Sigmoid colon (tissue), 7 donors: ENCODE results near the gene GET4. TPM values are rescaled to one million over a fixed set of nuclear protein-coding genes. Genes with fewer than 3 reads are reported as not detected.
A peak's percentile ranks its signal among the peaks of the same experiment; 100 is the strongest.

ENCODE experiments used
- DNase-seq: peaks from one replicate; pipeline ENCODE4 v3.0.0-alpha.2; 2019
- H3K27ac ChIP-seq, 4 donors: fragments of 200-600 bp; sonication (generic); one replicate each; pipeline ENCODE4 v1.5.1; 2016 to 2019; ENCODE audit warnings: mild to moderate bottlenecking in 1 of 4
- H3K27me3 ChIP-seq, 3 donors: fragments of 200-600 bp; sonication (generic); one replicate each; pipeline ENCODE4 v1.5.1; 2019; ENCODE audit warnings: mild to moderate bottlenecking in 1 of 3
- H3K36me3 ChIP-seq, 4 donors: fragments of 200-600 bp; sonication (generic); one replicate each; pipeline ENCODE4 v1.5.1; 2016 to 2019
- H3K4me1 ChIP-seq, 4 donors: fragments of 200-600 bp; sonication (generic); one replicate each; pipeline ENCODE4 v1.5.1; 2017 to 2019
- H3K4me3 ChIP-seq, 4 donors: fragments of 200-600 bp; sonication (generic); one replicate each; pipeline ENCODE4 v1.5.1; 2017 to 2019; ENCODE audit warnings: mild to moderate bottlenecking in 2 of 4, moderate library complexity in 1 of 4
- H3K9me3 ChIP-seq, 4 donors: fragments of 200-600 bp in 3 of 4; sonication (generic) in 3 of 4; one replicate each; pipeline versions ENCODE4 v1.5.1 to v1.6.1; 2013 to 2019
- CTCF ChIP-seq, 4 experiments: fragments of 450-650 bp in 3 of 4; fragments of 200-600 bp in 1 of 4; IDR thresholded peaks; one replicate each; pipeline ENCODE4 v1.5.1; 2016 to 2019; ENCODE audit warnings: antibody characterized with exemption in 4 of 4, mild to moderate bottlenecking in 3 of 4, moderate library complexity in 2 of 4
- EP300 ChIP-seq, 4 donors: sonication (generic); formaldehyde crosslinking; IDR thresholded peaks; one replicate each; pipeline ENCODE4 v1.6.1; 2017; ENCODE audit warnings: antibody characterized with exemption in 4 of 4
- POLR2A ChIP-seq, 2 donors: fragments of 450-650 bp; IDR thresholded peaks; one replicate each; pipeline ENCODE4 v1.6.1; 2016; ENCODE audit warnings: antibody characterized with exemption in 2 of 2, mild to moderate bottlenecking in 2 of 2, moderate library complexity in 2 of 2
- POLR2AphosphoS5 ChIP-seq, 4 donors: sonication (generic); formaldehyde crosslinking; IDR thresholded peaks; one replicate each; pipeline ENCODE4 v1.6.1; 2017; ENCODE audit warnings: antibody characterized with exemption in 4 of 4
- WGBS, 2 donors: extraction: QIAGEN DNeasy Blood & Tissue Kit; methylation state at CpG; one replicate each; pipeline ENCODE4 v1.1.7; 2013; 5-methylcytosine and 5-hydroxymethylcytosine counted together
- intact Hi-C: fragments of 100-400 bp; cut with DNase I; formaldehyde crosslinking; loops from one replicate; pipeline ENCODE4 v1.15.1; 2023
- polyA plus RNA-seq, 3 donors: library from polyadenylated mRNA; stranded (reverse); fragments of 200-250 nt; gene quantifications; one replicate each; pipeline ENCODE4 v1.2.3, GENCODE V29; 2013
- total RNA-seq, 4 donors: library from RNA; depleted of rRNA; stranded (reverse); fragments of >200 nt; gene quantifications; one replicate each; pipeline ENCODE4 v1.1.0, GENCODE V29; 2016
- donor health status: healthy with polysubstance abuse.
- donor health status: Bipolar disorder and iron deficiency.
- donor health status: healthy.

GET4 gene
- total and polyA plus RNA-seq, 7 donors, result 20.3 to 51.4 (median 27.0) TPM

DNA sequence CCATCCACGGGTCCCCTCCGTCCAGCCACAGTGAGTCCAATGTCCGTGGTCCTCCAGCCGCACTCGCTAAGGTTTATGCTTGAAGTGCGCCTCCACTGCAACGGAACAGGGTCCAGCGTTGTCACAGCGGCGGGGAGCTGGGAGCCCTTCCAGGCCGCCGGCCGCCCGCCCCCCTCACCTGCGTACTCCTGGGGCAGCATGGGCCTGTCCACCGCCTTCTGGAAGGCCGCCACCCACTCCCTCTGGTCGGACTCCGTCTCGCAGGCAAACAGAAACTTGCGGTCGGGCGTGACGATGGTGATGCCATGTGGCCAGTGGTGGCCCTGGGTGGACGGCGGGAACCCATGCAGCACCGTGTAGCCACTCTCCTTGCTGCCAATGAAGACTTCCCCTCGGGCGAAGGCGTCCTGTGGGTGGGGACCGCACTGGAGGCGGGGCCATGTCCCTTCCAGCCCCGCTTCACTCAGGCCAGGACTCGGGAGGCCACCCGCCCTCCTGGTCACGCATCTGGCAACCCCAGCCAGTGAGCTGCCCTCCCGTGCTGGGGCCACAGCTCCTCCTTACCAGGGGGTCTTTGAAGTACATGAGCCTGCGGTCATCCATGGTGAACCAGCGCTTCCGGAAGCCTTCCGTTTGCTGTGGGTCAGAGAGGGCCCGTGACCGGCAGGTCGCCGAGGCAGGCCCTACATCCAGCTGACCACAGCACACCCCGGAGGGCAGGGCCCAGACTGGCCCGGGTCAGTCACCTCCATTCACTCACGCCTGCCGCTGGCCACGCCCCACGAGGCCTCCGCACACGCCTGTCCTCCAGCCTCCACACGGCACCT is 22.7 kb downstream of the GET4 start:
- intact Hi-C loops, result no loop called here
- TF ChIP-seq POLR2AphosphoS5 (IDR thresholded peaks at IDR 0.05), result no peak
- TF ChIP-seq CTCF (IDR thresholded peaks at IDR 0.05), result no peak
- TF ChIP-seq POLR2A (IDR thresholded peaks at IDR 0.05), result no peak
- TF ChIP-seq EP300 (IDR thresholded peaks at IDR 0.05), result no peak
- DNase-seq, result no peak
- Histone ChIP-seq H3K9me3 (no peaks in the 10 kb centered on the region), H3K4me3 (no peak overlapping the region), H3K36me3 (peaks cover 13 to 59% (median 29%) of the 10 kb centered on the region in 4 donors), H3K27me3 (no peaks in the 10 kb centered on the region), H3K4me1 (peaks cover 0 to 22% (median 20%) of the 10 kb centered on the region in 4 donors), H3K27ac (no peak overlapping the region)
- WGBS, 2 donors, result 86 to 90% methylated on average over 54 of the region's 54 CpGs

DNA sequence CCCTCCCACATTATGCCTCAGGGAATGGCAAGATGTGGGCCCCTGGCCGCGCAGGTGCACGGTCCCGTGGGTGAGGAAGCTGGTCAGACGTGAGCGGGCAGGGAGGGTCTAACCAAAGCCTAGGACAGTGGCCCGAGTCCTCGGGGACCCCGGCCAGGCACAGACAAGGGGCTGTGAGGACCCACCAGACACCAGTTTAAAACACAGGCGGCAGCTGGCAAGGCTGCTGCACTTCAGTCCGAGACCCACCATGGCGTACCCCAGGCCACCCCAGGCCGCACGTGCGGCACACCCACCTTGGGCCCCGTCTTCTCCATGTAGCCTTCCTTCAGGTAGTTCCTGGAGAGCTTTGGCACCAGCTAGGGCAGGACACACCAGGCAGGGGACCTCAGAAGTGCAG is 23.5 kb downstream of the GET4 start:
- WGBS, 2 donors, result 94 to 95% methylated on average over 16 of the region's 16 CpGs
- TF ChIP-seq POLR2A (IDR thresholded peaks at IDR 0.05), result no peak
- no peak for TF ChIP-seq CTCF (IDR thresholded peaks at IDR 0.05)
- no peak for TF ChIP-seq EP300 (IDR thresholded peaks at IDR 0.05)
- no peak for TF ChIP-seq POLR2AphosphoS5 (IDR thresholded peaks at IDR 0.05)
- H3K9me3 ChIP-seq, result no peaks in the 10 kb centered on the region
- H3K27me3 ChIP-seq, result no peaks in the 10 kb centered on the region
- no peak overlapping the region for H3K4me3 ChIP-seq
- H3K36me3 ChIP-seq, result peaks cover 13 to 58% (median 25%) of the 10 kb centered on the region in 4 donors
- H3K27ac ChIP-seq, result no peak overlapping the region
- H3K4me1 ChIP-seq, result peaks cover 0 to 29% (median 20%) of the 10 kb centered on the region in 4 donors
- intact Hi-C loops, result no loop called here
- DNase-seq, result no peak

- no peak for DNase-seq
- no peaks in the 10 kb centered on the region for H3K9me3 ChIP-seq
- peak overlapping the region in 2 of 4 donors; percentile 41 to 58 for H3K27ac ChIP-seq
- 83 to 87% methylated on average over 26 of the region's 26 CpGs for WGBS, 2 donors
- H3K4me3 ChIP-seq, result no peak overlapping the region
- H3K27me3 ChIP-seq, result no peaks in the 10 kb centered on the region
- H3K4me1 ChIP-seq, result peaks cover 0 to 30% (median 20%) of the 10 kb centered on the region in 4 donors
- intact Hi-C loops, result no loop called here
- TF ChIP-seq POLR2AphosphoS5 (IDR thresholded peaks at IDR 0.05), result no peak
- no peak for TF ChIP-seq POLR2A (IDR thresholded peaks at IDR 0.05)
- TF ChIP-seq CTCF (IDR thresholded peaks at IDR 0.05), result no peak
- TF ChIP-seq EP300 (IDR thresholded peaks at IDR 0.05), result no peak
- H3K36me3 ChIP-seq, result peaks cover 13 to 52% (median 18%) of the 10 kb centered on the region in 4 donors
Measured at GRCh38 chr7:900331-901040, 24.1 kb downstream of the GET4 start.

DNA sequence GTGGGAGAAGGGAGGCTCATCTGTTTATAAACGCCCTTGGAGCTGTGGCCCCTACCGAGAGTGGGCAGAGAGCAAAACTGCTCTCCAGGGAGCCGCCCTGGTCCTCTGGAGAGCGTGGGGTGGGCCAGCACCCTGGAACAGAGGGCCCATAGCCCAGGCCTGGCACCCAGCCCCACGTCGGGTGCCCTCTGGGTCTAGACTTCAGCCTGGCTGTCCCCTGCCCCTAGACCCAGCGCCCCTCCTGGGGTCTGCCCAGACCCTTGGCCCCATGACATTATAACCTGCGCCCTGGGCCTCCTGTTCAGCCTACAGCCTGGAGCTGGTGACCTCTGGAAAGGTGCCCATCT is 24.7 kb downstream of the GET4 start:
- H3K4me1 ChIP-seq, result peaks cover 0 to 30% (median 20%) of the 10 kb centered on the region in 4 donors
- H3K36me3 ChIP-seq, result peaks cover 8 to 46% (median 15%) of the 10 kb centered on the region in 4 donors
- H3K9me3 ChIP-seq, result no peaks in the 10 kb centered on the region
- intact Hi-C loops, result no loop called here
- TF ChIP-seq POLR2A (IDR thresholded peaks at IDR 0.05) (no peak), EP300 (IDR thresholded peaks at IDR 0.05) (no peak), POLR2AphosphoS5 (IDR thresholded peaks at IDR 0.05) (no peak), CTCF (IDR thresholded peaks at IDR 0.05) (no peak)
- DNase-seq, result no peak
- H3K4me3 ChIP-seq, result no peak overlapping the region
- H3K27me3 ChIP-seq, result no peaks in the 10 kb centered on the region
- 44 to 78% methylated on average over 8 of the region's 8 CpGs for WGBS, 2 donors
- H3K27ac ChIP-seq, result peak overlapping the region in 3 of 4 donors; percentile 41 to 58 (median 57)
